HepG2 (cell line): ENCODE data around the gene HAUS5. TPM values are rescaled to one million over a fixed set of nuclear protein-coding genes. Genes with fewer than 3 reads are reported as not detected.

Experiments
- AKNA ChIP-seq: sonication (generic); formaldehyde crosslinking; IDR thresholded peaks from 2 replicates; pipeline ENCODE4 v1.4.0; 2020; ENCODE audit warnings: missing genetic modification reagents, borderline replicate concordance
- E2F5 ChIP-seq: sonication (generic); formaldehyde crosslinking; conservative IDR thresholded peaks from 2 replicates; pipeline ENCODE4 v1.4.0; 2020; ENCODE audit warnings: missing genetic modification reagents
- HES4 ChIP-seq: sonication (generic); formaldehyde crosslinking; IDR thresholded peaks from 2 replicates; pipeline ENCODE4 v1.9.0; 2021; ENCODE audit warnings: mild to moderate bottlenecking, missing genetic modification reagents, borderline replicate concordance
- HNF1B ChIP-seq: sonication (generic); formaldehyde crosslinking; IDR thresholded peaks from 2 replicates; pipeline ENCODE4 v1.5.1; 2020; ENCODE audit warnings: mild to moderate bottlenecking, moderate library complexity, missing genetic modification reagents
- NR2F6 ChIP-seq, 2 experiments: IDR thresholded peaks; 2 replicates each; pipeline ENCODE4 v1.6.1; 2016; ENCODE audit warnings: antibody characterized with exemption in 1 of 2, mild to moderate bottlenecking in 1 of 2
- SIN3A ChIP-seq: IDR thresholded peaks from 2 replicates; pipeline ENCODE4 v1.6.1; 2011; ENCODE audit warnings: low read depth, mild to moderate bottlenecking, control low read depth, low read length, borderline replicate concordance
- ZBTB40 ChIP-seq, 2 experiments: fragments of 450-650 bp in 1 of 2; sonication (generic) in 1 of 2; formaldehyde crosslinking in 1 of 2; IDR thresholded peaks; 2 replicates each; pipeline versions ENCODE4 v1.6.1 to v1.8.0; 2016 to 2022; ENCODE audit warnings: antibody characterized with exemption in 1 of 2, mild to moderate bottlenecking in 1 of 2, missing genetic modification reagents in 1 of 2
- polyA plus RNA-seq, 8 experiments: library from polyadenylated mRNA; depleted of rRNA in 3 of 8; stranded (reverse) in 7 of 8; unstranded in 1 of 8; fragments of >200 nt; fragmentation: Illumina TruSeq in 4 of 8; extraction: Trizol in 4 of 8; gene quantifications; 2 replicates each; pipeline versions ENCODE4 v1.2.1 to v1.2.3, GENCODE V29; 2011 to 2016; ENCODE audit warnings: low read depth in 4 of 8, missing spikeins in 1 of 8, mixed read lengths in 1 of 8; ENCODE audit not compliant: insufficient read depth in 1 of 8
- total RNA-seq, 5 experiments: library from RNA; depleted of rRNA; stranded (reverse); fragments of >200 nt; fragmentation: Illumina TruSeq; extraction: Trizol; gene quantifications; 2 replicates each; pipeline ENCODE4 v1.2.3, GENCODE V29; 2016; ENCODE audit warnings: low read depth in 1 of 5

The HAUS5 gene
- total and polyA plus RNA-seq, 2 of the 13 experiments (the other 11 are each of a cell fraction or from before 2014, with no cell fraction given), result 10.3 to 17.7 TPM

GRCh38 chr19:35628565-35629331 is 16.2 kb downstream of the HAUS5 start, which contains the start of gene RBM42 (continued):
- TF ChIP-seq AKNA (CRISPR knock-in tag), result no peak
- peak; percentile 58; the same call in 1 of the 2 replicates for TF ChIP-seq SIN3A
- TF ChIP-seq HNF1B, result peak; percentile 81
- TF ChIP-seq ZBTB40 (IDR thresholded peaks at IDR 0.05), result no peak
- TF ChIP-seq ZBTB40 (CRISPR knock-in tag; IDR thresholded peaks at IDR 0.05), result peak; percentile 76
- TF ChIP-seq HES4 (CRISPR knock-in tag), result no peak
- peak; percentile 43; the same call in 1 of the 2 replicates for TF ChIP-seq E2F5
- TF ChIP-seq NR2F6 (IDR thresholded peaks at IDR 0.05), result peak; percentile 41; the same call in 1 of the 2 replicates
- TF ChIP-seq NR2F6 (CRISPR knock-in tag; IDR thresholded peaks at IDR 0.05), result peak; percentile 33; the same call in 1 of the 2 replicates
